Mucosa of stomach (tissue), 1 donor: Measurements from ENCODE around the gene KCNQ1.

ENCODE experiments used
- H3K27me3 ChIP-seq: one replicate; pipeline ENCODE4 v1.7.0; 2013; ENCODE audit warnings: mild to moderate bottlenecking, low read length; ENCODE audit not compliant: control insufficient read depth, insufficient read depth
- H3K36me3 ChIP-seq: one replicate; pipeline ENCODE4 v1.7.0; 2013; ENCODE audit warnings: low read length; ENCODE audit not compliant: control insufficient read depth, insufficient read depth
- H3K4me1 ChIP-seq: one replicate; pipeline ENCODE4 v1.7.0; 2013; ENCODE audit warnings: mild to moderate bottlenecking, low read length; ENCODE audit not compliant: control insufficient read depth, insufficient read depth
- H3K4me3 ChIP-seq: one replicate; pipeline ENCODE4 v1.7.0; 2013; ENCODE audit warnings: low read length
- H3K9ac ChIP-seq: one replicate; pipeline ENCODE4 v1.7.0; 2013; ENCODE audit warnings: mild to moderate bottlenecking, low read length, moderate library complexity
- H3K9me3 ChIP-seq: one replicate; pipeline ENCODE4 v1.7.0; 2013; ENCODE audit warnings: mild to moderate bottlenecking, low read length, moderate library complexity; ENCODE audit not compliant: control insufficient read depth
- donor health status: Pancreatic carcinoma.

Gene KCNQ1

DNA sequence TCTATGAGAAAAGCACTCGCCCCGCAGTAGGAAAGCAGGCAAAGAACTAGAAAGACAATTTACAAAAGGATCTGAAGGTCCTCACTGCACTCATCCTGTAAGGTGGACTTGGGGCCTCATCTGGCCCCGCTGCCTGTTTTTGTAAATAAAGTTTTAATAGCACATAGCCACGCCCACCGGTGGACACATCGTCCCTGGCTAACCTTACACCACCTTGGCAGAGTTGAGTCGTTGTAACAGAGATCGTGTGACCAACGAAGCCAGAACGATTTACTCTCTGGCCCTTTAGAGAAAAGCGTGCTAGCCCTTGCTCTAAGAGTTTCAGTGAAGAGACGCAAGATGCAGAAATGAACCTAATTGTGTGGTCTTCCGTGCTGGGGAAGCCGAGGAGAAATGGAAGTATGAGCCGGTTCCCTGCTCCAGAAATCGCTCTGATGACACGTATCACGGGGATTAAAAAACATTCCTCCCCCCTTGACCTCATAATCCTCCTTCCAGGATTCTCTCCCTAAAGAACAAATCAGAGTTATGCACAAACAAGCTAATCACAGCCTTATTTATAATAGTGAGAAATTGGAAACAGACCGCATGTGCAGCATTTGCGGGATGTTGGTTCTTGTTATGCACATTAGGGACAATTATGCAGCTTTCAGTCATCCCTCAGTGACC, 360.7 kb downstream of the KCNQ1 start:
- no peaks in the 10 kb centered on the region for H3K27me3 ChIP-seq
- H3K36me3 ChIP-seq = no peaks in the 10 kb centered on the region
- H3K4me3 ChIP-seq = no peak overlapping the region
- H3K4me1 ChIP-seq = peaks cover 25% of the 10 kb centered on the region
- H3K9me3 ChIP-seq = no peaks in the 10 kb centered on the region
- H3K9ac ChIP-seq = no peak overlapping the region

DNA sequence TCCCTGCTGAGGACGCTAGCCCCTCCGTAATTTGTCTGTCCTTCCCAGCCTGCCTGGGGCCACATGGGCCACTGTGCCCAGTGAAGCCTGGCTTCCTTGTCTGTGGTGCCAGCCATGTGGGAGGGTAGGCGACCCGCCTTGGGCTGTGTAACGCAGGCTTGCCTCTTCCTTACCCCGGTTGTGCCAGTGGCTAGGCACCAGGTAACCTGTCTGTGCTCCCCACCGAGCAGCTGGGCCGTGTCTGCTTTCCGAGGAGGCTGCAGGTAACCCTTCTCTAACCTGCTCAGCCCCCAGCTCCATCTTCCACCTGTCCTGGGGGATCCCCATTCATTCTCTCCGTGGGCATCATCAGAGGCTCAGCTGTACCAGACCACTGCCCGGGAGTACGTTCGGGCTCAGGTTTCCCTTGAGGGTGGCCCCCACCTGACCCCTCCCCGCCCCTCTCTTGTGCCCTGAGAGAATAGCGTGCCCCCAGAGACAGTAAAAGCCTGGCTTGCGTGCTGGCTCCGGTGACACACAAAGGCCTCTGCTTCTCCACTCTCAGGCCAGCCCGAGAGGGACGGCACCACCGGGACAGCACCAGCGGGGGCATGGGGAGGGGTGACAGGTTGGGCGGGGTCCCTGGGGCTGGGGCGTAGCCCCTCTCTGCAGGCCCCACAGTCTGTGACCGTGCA, 361.7 kb downstream of the KCNQ1 start:
- no peaks in the 10 kb centered on the region for H3K9me3 ChIP-seq
- no peaks in the 10 kb centered on the region for H3K27me3 ChIP-seq
- no peak overlapping the region for H3K4me3 ChIP-seq
- H3K9ac ChIP-seq = peak overlapping the region; percentile 29
- H3K36me3 ChIP-seq = no peaks in the 10 kb centered on the region
- H3K4me1 ChIP-seq = peaks cover 21% of the 10 kb centered on the region

DNA sequence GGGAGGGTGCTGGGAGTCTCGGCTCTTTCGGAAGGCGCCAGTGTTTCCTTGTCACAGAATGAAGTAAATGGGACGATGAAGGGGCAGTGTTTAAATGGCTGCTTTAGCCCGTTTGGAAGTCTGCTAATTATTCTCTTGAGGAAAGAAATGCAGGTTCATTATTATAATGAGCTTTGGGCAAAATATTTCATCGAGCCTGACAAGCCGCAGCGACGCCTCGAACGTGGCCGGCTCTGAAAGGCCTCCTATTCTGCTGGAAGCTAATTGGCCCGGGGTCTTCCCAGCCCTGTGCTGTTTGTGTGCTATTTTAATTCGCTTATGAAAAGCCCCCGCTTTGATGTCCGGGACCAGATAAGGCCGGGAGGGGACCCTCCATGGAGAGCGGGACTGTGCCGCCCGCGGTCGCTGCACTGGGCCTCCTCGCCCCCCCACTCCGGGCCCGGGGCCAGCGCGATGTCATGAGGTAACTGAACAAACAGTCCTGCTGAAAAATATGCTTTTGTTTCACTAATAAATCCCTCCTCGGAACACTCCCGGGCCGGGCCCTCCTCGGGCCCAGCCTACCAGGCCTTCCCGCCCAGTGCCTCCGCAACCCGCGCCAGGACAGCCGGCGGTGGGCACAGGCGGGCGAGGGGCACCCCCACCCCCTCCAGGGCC, 362.3 kb downstream of the KCNQ1 start:
- Histone ChIP-seq H3K4me3 (no peak overlapping the region), H3K27me3 (no peaks in the 10 kb centered on the region), H3K36me3 (no peaks in the 10 kb centered on the region), H3K9ac (peak overlapping the region; percentile 29), H3K4me1 (peaks cover 21% of the 10 kb centered on the region), H3K9me3 (no peaks in the 10 kb centered on the region)

DNA sequence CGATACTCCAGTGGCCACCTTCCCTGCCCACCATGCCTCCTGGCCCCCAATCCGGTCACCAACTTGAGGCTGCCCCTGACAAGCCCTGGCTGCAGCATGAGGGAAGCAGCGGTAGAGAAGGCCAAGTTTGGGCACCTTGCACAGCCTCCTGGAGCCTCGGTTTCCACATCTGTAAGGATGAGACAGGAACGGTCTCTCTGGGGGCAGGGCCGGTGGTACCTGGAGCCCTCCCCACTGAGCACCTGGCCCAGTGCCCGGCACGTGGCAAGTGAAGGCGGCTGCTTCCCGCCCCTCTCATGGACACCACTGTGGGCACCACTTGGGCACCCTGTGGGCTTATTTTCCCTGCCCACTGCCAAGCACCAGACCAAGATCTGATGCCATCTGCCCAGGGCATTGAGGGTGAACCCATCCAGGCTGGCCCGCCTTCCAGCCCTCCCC, 363.0 kb downstream of the KCNQ1 start:
- Histone ChIP-seq H3K4me3 (no peak overlapping the region), H3K9me3 (no peaks in the 10 kb centered on the region), H3K9ac (peak overlapping the region; percentile 29), H3K27me3 (no peaks in the 10 kb centered on the region), H3K36me3 (no peaks in the 10 kb centered on the region), H3K4me1 (peaks cover 26% of the 10 kb centered on the region)

DNA sequence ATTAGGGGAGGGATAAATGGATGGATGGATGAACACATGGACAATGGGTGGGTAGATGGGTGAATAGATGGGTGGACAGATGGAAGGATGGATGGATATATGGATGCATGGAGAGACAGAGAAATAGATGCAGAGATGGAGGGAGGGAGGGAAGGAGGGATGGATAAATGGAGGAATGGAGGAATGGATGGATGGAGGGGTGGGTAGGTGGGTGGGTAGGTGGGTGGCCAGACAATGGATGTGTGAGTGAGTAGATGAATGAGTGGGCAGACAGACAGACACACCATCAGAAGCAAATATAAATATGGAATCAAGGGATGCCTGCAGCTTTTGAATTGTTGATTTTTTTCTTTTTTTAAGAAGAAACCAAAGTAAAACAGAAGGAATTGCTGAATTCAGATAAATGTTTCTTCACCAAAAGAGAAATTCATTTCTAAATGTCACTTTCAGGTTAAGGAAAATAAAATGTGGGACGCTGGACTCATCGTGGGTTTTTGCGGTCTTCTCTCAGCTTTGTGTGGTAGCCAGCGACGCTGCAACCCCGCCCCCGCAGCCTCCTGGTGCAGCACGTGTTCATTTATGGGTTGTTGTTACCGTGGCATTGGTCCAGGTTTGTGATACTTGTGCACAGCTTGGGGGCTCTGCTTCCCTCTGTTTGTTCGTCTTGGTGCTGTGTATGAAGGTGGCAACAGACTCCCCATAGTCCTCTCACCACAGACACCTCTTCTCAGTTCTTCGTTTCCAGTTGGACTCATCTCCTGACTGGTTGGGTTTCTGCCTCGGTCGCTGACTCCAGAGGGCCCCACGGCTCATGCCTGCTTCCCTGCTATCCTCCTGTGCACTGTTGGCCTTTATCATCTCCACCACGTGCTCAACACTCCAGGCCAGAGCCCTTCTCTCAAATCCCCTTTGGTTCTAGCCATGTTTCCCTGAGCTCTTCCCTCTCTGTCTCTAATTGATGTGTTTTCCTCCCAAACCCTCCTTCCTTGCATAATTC, 364.3 kb downstream of the KCNQ1 start:
- Histone ChIP-seq H3K27me3 (no peaks in the 10 kb centered on the region), H3K36me3 (no peaks in the 10 kb centered on the region)

DNA sequence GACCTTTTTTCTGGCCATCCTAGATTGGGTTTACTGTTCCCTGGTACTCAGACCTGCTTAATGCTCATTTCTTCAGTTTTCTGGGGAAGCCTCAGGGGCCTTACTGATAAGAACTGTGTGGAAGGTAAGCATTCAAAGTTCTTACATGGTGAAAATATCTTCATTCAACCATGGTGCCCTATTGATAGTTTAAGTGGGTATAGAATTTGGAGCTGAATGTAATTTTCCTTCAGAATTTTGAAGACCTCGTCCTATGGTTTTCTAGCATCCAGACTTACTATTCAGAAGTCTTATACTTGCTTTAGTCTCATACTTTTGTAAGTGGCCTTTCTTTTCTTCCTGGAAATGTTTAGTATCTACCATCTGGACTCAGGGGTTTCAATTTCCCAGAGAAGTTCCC, 365.0 kb downstream of the KCNQ1 start:
- H3K4me1 ChIP-seq = peaks cover 30% of the 10 kb centered on the region
- H3K9me3 ChIP-seq = no peaks in the 10 kb centered on the region
- no peak overlapping the region for H3K4me3 ChIP-seq

More for the DNA sequence above, 364.3 kb downstream of the KCNQ1 start:
- no peaks in the 10 kb centered on the region for H3K9me3 ChIP-seq
- no peak overlapping the region for H3K9ac ChIP-seq
- H3K4me1 ChIP-seq = peaks cover 30% of the 10 kb centered on the region
- H3K4me3 ChIP-seq = no peak overlapping the region

DNA sequence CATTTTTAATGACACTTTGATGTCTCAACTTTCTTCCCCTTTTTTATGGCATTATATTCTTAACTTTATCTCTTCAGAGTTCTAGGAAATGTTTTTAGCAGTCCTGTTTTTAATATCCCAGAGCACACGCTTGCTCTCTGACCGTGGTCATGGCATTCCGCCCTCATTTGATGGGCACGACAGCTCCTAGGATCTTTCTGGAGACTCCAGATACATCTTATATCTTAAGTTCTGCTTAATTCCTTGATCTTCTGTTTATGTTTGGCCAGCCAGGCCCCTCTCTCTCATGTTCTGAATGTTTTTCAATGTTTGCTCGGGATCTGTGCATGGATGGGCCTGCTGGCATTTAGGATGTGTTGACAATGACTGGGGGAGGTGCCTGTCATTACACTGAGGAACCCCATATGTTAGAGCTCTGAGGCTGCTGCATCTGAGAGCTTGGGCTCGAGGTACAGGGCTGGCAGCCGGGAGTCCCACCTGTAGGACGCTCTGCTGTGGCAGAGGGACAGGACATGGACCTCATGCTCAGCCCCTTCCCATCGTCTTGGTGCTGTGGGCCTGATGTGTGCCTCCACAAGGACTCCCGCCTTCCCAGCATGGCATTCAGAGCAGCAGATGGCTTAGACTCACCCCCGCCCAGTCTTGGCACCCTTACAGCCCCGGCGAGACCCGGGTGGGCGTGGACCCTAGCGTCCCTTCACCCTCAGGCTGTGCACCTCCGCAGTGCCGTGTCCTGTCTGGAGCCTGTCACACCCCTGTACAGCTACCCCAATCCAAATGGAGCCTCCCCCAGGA, 365.8 kb downstream of the KCNQ1 start:
- Histone ChIP-seq H3K4me3 (no peak overlapping the region), H3K4me1 (peaks cover 30% of the 10 kb centered on the region), H3K27me3 (no peaks in the 10 kb centered on the region), H3K9ac (no peak overlapping the region), H3K9me3 (no peaks in the 10 kb centered on the region), H3K36me3 (no peaks in the 10 kb centered on the region)

More for the DNA sequence above, 365.0 kb downstream of the KCNQ1 start:
- Histone ChIP-seq H3K36me3 (no peaks in the 10 kb centered on the region), H3K9ac (no peak overlapping the region), H3K27me3 (no peaks in the 10 kb centered on the region)

DNA sequence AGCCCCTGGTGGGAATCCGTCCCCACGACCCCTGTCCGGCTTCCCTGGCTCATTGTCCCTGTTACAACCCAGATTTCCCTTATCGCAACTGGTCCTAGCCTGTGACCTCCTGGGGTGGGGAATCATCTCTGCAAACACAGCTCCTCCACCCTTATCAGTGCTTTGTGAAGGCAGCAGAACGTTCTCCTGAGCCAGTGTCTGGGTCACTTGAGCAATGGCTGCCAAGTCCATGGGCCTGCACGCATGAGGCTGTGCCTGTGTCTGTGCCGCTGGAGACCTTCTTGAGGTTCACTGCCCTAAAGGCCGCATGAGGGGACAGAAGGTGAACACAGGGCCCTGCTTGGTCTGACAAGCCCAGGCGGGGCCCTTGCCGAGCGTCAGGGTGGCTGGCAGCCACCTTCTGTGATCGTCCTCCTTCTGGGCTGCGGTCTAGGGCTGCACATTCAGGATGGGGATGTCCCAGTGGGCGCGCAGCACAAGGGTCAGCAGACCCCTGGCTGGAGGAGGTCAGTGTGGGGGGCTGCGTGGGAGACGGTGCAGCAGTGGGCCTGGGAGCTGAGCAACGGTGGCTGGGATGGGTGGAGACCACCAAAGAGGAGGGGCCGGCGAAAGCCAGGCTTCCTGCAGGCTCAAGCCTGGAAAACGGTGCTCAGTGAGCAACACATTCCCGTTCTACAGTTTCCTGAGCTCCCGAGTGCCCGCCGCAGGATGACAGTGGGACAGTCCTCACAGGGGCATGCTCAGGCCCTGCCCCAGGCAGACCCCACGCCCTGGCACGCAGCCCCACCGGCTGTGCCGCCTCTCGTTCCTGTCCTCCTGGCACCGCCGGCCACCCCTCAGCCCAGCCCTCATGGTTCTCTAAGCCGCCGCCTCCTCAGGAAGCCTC, 366.6 kb downstream of the KCNQ1 start:
- H3K4me3 ChIP-seq = no peak overlapping the region
- H3K4me1 ChIP-seq = peaks cover 25% of the 10 kb centered on the region
- no peak overlapping the region for H3K9ac ChIP-seq
- H3K9me3 ChIP-seq = no peaks in the 10 kb centered on the region
- H3K36me3 ChIP-seq = no peaks in the 10 kb centered on the region
- H3K27me3 ChIP-seq = no peaks in the 10 kb centered on the region

DNA sequence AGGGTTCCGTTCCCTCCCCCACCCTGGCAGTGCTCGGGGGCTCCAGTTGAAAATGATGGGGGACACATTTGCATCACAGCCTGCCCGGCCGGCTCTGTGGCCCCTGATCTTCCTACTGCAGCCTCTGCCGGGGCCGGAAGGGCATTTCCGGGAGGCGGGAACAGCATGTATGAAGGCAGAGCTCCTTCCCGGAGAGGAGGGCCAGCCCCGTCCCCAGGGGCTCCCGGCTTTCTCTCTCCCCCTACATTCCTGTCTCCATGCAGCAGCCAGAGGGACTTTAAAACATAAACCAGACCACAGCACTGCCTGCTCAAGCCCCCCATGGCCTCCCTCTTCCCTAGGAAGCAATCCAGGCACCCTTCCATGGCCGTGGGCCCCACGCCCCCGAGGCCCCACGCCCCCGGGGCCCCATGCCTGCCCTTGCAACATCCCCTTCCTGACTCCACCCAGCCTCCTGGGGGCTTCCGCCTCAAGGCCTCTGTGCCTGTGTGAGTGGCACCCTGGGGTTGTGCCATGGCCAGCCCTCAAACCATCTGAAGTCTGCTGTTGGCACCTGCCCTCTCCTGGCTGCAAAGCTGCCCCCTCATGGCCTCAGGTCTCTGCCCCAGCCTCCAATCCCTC, 367.7 kb downstream of the KCNQ1 start:
- Histone ChIP-seq H3K36me3 (no peaks in the 10 kb centered on the region), H3K27me3 (no peaks in the 10 kb centered on the region), H3K4me1 (peaks cover 16% of the 10 kb centered on the region), H3K9me3 (no peaks in the 10 kb centered on the region), H3K4me3 (no peak overlapping the region), H3K9ac (no peak overlapping the region)

DNA sequence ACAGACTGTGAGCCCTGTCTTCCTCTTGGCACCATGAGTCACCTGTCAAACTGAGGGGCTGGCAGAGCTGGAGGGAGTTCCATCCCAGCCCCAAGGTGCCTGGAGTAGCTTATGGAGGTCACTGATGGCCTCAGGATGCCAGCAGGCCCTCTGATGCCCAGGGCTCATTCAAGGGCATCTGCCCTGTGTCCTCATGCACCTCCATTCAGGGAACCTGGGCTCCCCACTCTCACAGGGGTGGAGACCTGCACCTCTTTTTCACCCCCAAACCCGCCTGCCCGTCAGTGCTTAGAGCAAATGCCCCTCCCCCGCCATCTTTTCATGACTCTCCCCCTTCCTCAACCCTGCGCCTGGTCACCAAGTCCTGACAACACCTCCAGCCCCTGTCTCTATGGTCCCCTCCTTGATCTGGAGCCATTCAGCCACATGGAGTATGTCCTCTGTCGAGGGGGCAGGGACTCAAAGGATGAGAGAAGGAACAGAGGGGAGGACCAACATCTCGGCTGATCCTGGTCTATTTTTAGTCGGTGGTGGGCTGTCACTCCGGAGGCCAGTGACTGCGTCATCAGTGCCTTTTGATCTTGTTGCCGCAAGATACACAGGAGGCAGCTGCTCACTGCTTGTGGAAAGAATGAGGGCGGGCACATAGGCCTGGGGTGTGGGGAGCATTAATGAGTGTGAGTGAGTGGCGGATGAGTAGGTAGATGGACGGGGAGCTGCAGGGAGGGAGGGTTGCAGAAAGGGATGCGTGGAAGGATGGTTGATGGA, 368.5 kb downstream of the KCNQ1 start:
- H3K4me3 ChIP-seq = no peak overlapping the region
- no peaks in the 10 kb centered on the region for H3K36me3 ChIP-seq
- H3K4me1 ChIP-seq = peaks cover 8% of the 10 kb centered on the region
- no peak overlapping the region for H3K9ac ChIP-seq
- H3K9me3 ChIP-seq = no peaks in the 10 kb centered on the region
- H3K27me3 ChIP-seq = no peaks in the 10 kb centered on the region
